Measurements from ENCODE around the gene GLIS2.
"Not testable (repeated sequence)": the region's sequence is repeated elsewhere in the genome, so short reads cannot be mapped to it uniquely, and the experiment has no call there.

GLIS2 gene

DNA sequence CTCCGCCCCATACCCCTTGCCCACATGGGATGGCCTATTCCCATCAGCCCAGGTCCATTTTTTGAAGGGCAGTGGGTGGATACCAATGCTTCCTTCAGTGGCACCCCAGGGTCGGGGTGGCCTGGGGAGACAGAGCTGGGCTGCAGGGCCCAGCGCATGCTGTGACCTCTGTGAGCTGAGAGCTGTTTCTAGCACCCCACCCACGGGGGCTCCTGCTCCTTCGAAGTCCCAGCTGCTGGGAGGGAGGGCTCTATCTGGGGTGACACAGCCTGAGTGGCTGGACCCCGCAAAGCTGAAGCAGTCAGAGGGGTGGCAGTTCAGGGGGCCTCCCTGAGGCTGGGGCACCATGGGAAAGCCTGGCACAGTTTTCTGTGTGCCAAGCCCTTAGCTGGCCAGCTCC is 24.6 kb downstream of the GLIS2 start:
- H3K36me3 ChIP-seq (ENCODE audit: insufficient read depth, low read length) = peaks cover 7% of the 10 kb centered on the region; the same call in 1 of the 2 replicates
- no peak overlapping the region for H3K4me3 ChIP-seq
- no peak overlapping the region for H3K9ac ChIP-seq (ENCODE audit: insufficient read length)
- no peak overlapping the region for H3K27ac ChIP-seq
- DNase-seq (ENCODE audit: low read depth, low spot score) = no peak
- H3K9me3 ChIP-seq (ENCODE audit: low read depth, low read length) = no peaks in the 10 kb centered on the region
- no peak for TF ChIP-seq POLR2AphosphoS5 (IDR thresholded peaks at IDR 0.05; ENCODE audit: borderline replicate concordance, low read depth, low read length)
- no peak for TF ChIP-seq FOXP2 (optimal IDR thresholded peaks at IDR 0.05; ENCODE audit: control extremely low read depth, extremely low read length, insufficient read depth)
- no peak for TF ChIP-seq EZH2 (IDR thresholded peaks at IDR 0.05)

GRCh38 chr16:4341250-4341649 is 25.4 kb downstream of the GLIS2 start:
- Histone ChIP-seq H3K27ac (no peak overlapping the region), H3K9me3 (ENCODE audit: low read depth, low read length) (no peaks in the 10 kb centered on the region), H3K9ac (ENCODE audit: insufficient read length) (no peak overlapping the region), H3K4me3 (no peak overlapping the region), H3K36me3 (ENCODE audit: insufficient read depth, low read length) (peaks cover 7% of the 10 kb centered on the region; the same call in 1 of the 2 replicates)
- TF ChIP-seq EZH2 (IDR thresholded peaks at IDR 0.05) (no peak), FOXP2 (optimal IDR thresholded peaks at IDR 0.05; ENCODE audit: control extremely low read depth, extremely low read length, insufficient read depth) (no peak), POLR2AphosphoS5 (IDR thresholded peaks at IDR 0.05; ENCODE audit: borderline replicate concordance, low read depth, low read length) (no peak)
- no peak for DNase-seq (ENCODE audit: low read depth, low spot score)

- no peak overlapping the region for H3K4me3 ChIP-seq
- no peaks in the 10 kb centered on the region for H3K9me3 ChIP-seq (ENCODE audit: low read depth, low read length)
- no peak for TF ChIP-seq EZH2 (IDR thresholded peaks at IDR 0.05)
- no peak for TF ChIP-seq POLR2AphosphoS5 (IDR thresholded peaks at IDR 0.05; ENCODE audit: borderline replicate concordance, low read depth, low read length)
- no peak for TF ChIP-seq FOXP2 (optimal IDR thresholded peaks at IDR 0.05; ENCODE audit: control extremely low read depth, extremely low read length, insufficient read depth)
- no peak overlapping the region for H3K27ac ChIP-seq
- no peak for DNase-seq (ENCODE audit: low read depth, low spot score)
- peaks cover 11% of the 10 kb centered on the region; the same call in 1 of the 2 replicates for H3K36me3 ChIP-seq (ENCODE audit: insufficient read depth, low read length)
- H3K9ac ChIP-seq (ENCODE audit: insufficient read length) = no peak overlapping the region
These were observed 27.2 kb downstream of the GLIS2 start for GRCh38 chr16:4342866-4343744.

DNA sequence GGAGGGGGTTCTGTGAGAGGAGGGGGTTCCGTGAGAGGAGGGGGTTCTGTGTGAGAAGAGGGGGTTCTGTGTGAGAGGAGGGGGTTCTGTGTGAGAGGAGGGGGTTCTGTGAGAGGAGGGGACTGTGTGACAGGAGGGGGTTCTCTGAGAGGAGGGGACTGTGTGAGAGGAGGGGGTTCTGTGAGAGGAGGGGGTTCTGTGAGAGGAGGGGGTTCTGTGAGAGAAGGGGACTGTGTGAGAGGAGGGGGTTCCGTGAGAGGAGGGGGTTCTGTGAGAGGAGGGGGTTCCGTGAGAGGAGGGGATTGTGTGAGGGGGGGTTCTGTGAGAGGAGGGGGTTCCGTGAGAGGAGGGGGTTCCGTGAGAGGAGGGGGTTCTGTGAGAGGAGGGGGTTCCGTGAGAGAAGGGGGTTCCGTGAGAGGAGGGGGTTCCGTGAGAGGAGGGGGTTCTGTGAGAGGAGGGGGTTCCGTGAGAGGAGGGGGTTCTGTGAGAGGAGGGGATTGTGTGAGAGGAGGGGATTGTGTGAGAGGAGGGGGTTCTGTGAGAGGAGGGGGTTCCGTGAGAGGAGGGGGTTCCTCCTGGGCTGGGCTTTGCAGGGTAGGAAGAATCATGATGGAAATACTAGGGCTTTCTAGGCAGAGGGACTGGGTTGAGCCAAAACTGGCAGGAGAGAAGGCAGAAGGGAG is 28.6 kb downstream of the GLIS2 start:
- H3K9me3 ChIP-seq (ENCODE audit: low read depth, low read length); H3K4me3 ChIP-seq; H3K9ac ChIP-seq (ENCODE audit: insufficient read length); DNase-seq (ENCODE audit: low read depth, low spot score): not testable (repeated sequence)
- Histone ChIP-seq H3K27ac (peak overlapping the region; percentile 75), H3K36me3 (ENCODE audit: insufficient read depth, low read length) (peaks cover 13% of the 10 kb centered on the region; the same call in 1 of the 2 replicates)

DNA sequence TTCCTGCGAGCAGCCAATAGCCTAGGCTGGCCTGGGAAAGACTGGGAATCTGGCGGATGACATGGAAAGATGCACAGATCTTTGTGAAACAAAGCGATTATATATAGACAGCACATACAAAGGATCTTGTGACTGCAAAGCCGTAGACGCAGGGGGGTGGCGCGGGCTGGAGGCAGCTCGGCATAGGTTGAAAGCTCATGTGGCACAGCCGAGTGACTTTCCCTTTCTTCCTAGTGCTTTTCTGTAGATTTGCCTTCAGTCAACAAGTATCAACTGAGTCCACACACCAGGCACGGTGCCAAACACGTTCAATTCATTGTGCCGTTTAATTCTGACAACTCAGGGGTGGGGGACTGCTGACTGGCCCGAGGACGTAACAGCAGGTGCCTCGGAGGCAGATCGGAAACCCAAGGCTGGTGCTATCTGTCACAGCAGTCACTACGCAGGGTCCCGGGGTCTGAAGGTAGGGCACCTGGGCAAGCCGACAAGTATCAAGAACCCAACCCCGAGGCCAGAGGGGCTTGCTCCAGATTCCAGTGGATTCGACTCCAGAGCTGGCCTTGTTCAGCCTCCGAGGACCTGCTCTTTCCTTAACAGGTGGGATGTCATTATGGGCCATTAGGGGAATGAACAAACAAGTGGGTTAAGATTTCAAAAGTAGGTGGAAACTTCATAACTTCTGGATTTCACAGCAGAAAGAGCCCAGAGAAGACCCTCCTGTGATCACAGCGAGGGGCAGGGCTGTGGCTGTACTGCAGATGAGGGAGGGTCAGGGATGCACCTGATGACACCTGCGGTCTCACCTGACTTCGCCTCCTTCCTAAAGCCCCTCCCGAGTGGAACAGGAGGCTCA is 29.3 kb downstream of the GLIS2 start:
- Histone ChIP-seq H3K36me3 (ENCODE audit: insufficient read depth, low read length) (peaks cover 15% of the 10 kb centered on the region; the same call in 1 of the 2 replicates), H3K4me3 (no peak overlapping the region), H3K27ac (peak overlapping the region; percentile 75), H3K9ac (ENCODE audit: insufficient read length) (no peak overlapping the region), H3K9me3 (ENCODE audit: low read depth, low read length) (no peaks in the 10 kb centered on the region)
- no peak for DNase-seq (ENCODE audit: low read depth, low spot score)
- TF ChIP-seq POLR2AphosphoS5 (IDR thresholded peaks at IDR 0.05; ENCODE audit: borderline replicate concordance, low read depth, low read length) (peak; percentile 4; the same call in 1 of the 2 replicates), EZH2 (IDR thresholded peaks at IDR 0.05) (no peak)

DNA sequence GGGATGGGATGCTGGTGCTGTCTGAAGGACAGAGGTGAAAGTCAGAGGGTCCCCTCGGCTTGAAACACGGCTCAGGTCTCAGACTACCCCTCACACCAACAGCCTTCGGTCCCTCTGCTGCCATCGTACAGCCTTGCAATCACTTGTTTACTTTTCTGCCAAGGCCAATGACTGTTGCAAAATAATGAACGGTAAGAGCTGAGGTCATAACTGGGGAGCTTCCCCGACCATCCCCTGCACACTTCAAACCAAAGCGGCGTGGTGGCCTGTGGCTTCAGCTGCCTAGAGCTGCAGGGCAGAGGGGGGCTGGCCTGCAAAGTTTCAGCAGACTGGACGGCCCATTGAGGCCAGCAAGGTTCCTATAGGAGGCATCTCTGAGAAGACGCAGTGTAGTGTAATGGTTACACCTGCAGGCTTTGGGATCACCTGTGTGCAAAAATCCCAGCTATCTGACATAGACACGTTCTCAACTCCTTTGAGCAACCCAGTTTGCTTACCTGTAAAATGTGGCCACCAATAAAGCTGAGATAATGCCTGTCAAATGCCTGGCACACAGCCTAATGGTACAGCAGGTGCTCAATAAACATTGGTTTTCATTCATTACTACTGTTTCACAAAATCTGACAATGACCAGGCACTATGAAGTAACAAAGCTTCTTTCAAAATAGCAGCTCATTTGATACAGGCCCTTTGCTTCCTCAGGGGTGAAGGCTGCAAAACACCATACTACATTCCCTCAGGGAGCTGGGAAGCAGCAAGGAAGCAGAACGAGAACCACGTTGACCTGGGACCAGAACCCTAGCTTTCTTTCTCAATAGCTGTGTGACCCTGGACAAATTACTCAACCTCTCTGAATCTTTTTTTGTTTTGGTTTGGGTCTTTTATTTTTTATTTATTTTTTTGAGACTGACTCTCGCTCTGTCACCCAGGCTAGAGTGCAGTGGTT is 30.2 kb downstream of the GLIS2 start:
- Histone ChIP-seq H3K27ac (no peak overlapping the region), H3K9ac (ENCODE audit: insufficient read length) (no peak overlapping the region), H3K36me3 (ENCODE audit: insufficient read depth, low read length) (peaks cover 8% of the 10 kb centered on the region; the same call in 1 of the 2 replicates), H3K9me3 (ENCODE audit: low read depth, low read length) (no peaks in the 10 kb centered on the region), H3K4me3 (no peak overlapping the region)
- TF ChIP-seq POLR2AphosphoS5 (IDR thresholded peaks at IDR 0.05; ENCODE audit: borderline replicate concordance, low read depth, low read length) = no peak
- TF ChIP-seq FOXP2 (optimal IDR thresholded peaks at IDR 0.05; ENCODE audit: control extremely low read depth, extremely low read length, insufficient read depth) = no peak
- no peak for TF ChIP-seq EZH2 (IDR thresholded peaks at IDR 0.05)
- DNase-seq (ENCODE audit: low read depth, low spot score) = no peak

DNA sequence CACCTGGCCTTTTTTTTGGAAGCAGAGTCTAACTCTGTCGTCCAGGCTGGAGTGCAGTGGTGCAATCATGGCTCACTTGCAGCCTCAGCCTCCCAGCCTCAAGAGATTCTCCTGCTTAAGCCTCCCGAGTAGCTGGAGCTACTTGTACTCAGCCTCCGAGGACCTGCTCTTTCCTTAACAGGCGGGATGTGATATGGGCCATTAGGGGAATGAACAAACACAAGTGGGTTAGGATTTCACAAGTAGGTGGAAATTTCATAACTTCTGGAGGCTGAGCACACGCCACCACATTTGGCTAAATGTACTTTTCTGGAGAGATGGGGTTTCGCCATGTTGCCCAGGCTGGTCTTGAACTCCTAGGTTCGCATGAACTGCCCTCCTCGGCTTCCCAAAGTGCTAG is 31.1 kb downstream of the GLIS2 start:
- Histone ChIP-seq H3K27ac (no peak overlapping the region), H3K36me3 (ENCODE audit: insufficient read depth, low read length) (peaks cover 8% of the 10 kb centered on the region; the same call in 1 of the 2 replicates), H3K4me3 (no peak overlapping the region), H3K9ac (ENCODE audit: insufficient read length) (no peak overlapping the region), H3K9me3 (ENCODE audit: low read depth, low read length) (no peaks in the 10 kb centered on the region)
- no peak for DNase-seq (ENCODE audit: low read depth, low spot score)
- TF ChIP-seq EZH2 (IDR thresholded peaks at IDR 0.05) = no peak
- TF ChIP-seq FOXP2 (optimal IDR thresholded peaks at IDR 0.05; ENCODE audit: control extremely low read depth, extremely low read length, insufficient read depth) = no peak
- TF ChIP-seq POLR2AphosphoS5 (IDR thresholded peaks at IDR 0.05; ENCODE audit: borderline replicate concordance, low read depth, low read length) = no peak
